Epithelial cell of proximal tubule (primary cell): ENCODE results near the gene DLX3. TPM values are rescaled to one million over a fixed set of nuclear protein-coding genes. Genes with fewer than 3 reads are reported as not detected.
A peak's percentile ranks its signal among the peaks of the same experiment; 100 is the strongest.

Source experiments
- DNase-seq: peaks from one replicate; pipeline ENCODE4 v3.0.0-alpha.2; 2011; ENCODE audit warnings: low read depth
- H3K4me3 ChIP-seq: 2 replicates; pipeline ENCODE4 v1.5.1; 2011; ENCODE audit warnings: low read depth, mild to moderate bottlenecking, low read length
- total RNA-seq: library from RNA; depleted of rRNA; stranded (reverse); fragments of >200 nt; gene quantifications from 2 replicates; pipeline ENCODE4 v1.2.3, GENCODE V29; 2015
- TF ChIP-seq, protein P1 (sequence below): conservative IDR thresholded peaks from 2 replicates; pipeline ENCODE4 v1.5.1; 2012; ENCODE audit warnings: low read depth, mild to moderate bottlenecking, low read length

The DLX3 gene
- total RNA-seq, 1 donor from 2014 or later = not detected

DNA sequence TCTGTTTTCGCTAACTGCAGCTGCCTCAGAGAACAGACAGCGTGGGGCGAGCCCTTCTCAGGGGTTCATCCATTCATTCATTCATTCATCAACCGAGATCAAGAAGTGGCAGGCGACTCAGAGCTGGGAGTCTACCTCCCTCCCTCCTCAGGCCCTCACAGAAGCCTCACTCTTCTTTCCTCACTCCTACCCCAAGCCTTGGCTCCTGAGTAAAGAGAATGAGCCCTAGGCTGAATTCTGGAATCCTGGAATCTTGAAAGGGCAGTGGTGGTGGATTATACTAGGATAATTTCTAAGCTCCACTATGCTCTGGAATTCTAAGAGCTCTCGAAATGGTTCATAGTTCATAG, 2.3 kb upstream of the DLX3 start:
- TF ChIP-seq, protein P1, sequence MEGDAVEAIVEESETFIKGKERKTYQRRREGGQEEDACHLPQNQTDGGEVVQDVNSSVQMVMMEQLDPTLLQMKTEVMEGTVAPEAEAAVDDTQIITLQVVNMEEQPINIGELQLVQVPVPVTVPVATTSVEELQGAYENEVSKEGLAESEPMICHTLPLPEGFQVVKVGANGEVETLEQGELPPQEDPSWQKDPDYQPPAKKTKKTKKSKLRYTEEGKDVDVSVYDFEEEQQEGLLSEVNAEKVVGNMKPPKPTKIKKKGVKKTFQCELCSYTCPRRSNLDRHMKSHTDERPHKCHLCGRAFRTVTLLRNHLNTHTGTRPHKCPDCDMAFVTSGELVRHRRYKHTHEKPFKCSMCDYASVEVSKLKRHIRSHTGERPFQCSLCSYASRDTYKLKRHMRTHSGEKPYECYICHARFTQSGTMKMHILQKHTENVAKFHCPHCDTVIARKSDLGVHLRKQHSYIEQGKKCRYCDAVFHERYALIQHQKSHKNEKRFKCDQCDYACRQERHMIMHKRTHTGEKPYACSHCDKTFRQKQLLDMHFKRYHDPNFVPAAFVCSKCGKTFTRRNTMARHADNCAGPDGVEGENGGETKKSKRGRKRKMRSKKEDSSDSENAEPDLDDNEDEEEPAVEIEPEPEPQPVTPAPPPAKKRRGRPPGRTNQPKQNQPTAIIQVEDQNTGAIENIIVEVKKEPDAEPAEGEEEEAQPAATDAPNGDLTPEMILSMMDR = no peak
- no peak for DNase-seq
- H3K4me3 ChIP-seq = peak overlapping the region; percentile 57

DNA sequence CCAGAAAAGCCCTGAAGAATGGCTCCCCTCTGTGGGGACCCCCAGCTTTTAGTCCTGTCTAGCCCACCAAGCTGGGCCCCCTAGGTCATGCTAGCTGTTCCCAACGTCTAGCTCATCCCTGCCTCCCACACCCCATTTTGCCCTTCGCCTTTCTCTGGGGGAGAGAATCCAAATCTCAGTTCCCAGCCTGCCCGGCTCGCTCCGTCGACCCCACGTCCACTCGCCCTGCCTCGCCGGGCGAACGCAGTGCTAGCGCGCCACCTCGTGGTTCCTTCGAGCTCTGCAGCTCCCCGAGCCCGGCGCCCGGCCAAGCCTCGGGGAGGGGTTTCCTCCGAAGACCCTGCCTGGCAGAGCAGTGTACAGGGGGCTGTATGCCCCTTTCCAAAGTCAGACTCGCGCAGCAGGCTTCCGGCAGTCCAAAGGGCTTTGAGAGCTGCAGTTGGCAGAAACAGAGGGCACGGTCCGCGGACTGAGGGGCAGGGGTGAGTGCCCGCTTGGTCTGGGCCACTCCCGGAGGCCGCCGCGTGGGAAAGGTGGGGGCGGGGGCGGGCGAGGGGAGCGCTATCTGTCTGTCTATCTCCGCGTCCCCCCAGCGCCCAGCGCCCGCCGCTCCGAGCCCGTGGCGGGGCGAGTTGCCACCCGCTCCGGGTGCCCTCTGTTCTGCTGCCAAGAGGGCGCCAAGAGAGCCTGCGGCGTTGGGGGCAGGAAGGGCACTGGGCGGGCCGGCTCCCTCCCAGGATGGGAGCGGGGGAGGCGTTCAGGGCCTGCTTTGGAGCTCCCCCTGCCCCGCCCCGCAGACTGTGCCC, 1.7 kb upstream of the DLX3 start:
- TF ChIP-seq, protein P1 = peak; percentile 92
- H3K4me3 ChIP-seq = peak overlapping the region; percentile 57
- no peak for DNase-seq

DNA sequence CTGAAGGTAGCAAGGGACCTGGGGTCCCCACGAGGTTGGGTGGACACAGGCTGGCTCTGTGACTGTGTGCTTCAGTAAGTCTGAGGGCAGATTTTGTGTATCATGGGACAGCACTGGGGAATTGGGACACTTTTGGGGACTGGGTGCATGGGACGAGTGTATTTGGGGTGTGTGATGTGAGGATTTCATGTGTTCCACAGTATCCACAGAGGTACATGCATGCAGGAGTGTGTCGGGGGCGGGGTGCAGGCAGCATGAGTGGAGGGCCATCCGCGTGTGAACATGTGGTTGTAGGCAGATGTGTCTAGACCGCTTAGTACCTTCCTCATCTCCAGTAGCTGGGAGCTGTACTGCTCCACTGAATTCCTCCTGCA, 1.1 kb upstream of the DLX3 start:
- no peak overlapping the region for H3K4me3 ChIP-seq
- no peak for DNase-seq
- TF ChIP-seq, protein P1 = no peak

DNA sequence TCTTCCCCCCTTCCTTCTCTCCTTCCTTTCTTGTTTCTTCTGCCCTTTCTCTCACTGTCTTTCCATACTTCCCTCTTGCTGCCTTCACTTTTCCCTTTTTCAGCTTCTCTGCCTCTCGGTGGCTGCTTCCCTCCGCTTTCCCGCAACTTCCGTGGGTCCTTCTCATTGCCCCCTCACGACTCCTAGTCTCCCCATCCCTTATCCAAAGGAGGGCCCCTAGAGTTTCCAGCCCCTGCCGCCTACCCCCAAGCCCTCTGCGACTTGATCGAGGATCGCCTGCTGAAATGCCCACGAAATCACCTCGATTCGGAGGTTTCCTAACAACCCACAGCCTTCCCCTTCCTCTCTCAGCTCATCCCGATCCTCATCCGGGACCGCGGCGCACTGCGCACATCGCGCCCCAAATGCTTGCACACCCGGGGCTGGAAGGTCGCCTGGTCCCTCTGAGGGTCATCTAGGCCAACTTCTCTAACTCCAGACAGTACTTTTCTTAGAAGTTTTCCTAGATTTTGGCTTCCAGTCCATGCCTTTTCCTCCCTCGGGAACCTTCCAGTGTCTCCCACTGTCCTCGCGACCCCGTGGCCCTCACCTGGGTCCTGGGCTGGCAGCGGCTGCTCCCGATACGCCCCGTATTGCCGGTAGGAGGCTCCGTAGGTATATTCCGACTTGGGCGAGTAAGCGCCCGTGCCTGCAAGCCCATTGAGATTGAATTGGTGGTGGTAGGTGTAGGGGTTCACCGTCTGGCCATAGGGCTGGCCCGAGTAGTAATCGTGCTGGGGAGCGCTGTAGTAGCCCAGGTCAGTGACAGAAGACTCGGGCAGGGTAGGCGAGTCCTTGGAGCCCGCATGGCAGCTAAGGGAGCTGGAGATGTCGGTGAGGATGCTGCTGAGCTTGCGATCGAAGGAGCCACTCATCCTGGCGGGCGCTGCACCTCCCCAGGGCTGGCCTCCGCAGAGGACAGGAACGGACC, 654 bp downstream of the DLX3 start:
- TF ChIP-seq, protein P1 = no peak
- H3K4me3 ChIP-seq = no peak overlapping the region
- DNase-seq = no peak

DNA sequence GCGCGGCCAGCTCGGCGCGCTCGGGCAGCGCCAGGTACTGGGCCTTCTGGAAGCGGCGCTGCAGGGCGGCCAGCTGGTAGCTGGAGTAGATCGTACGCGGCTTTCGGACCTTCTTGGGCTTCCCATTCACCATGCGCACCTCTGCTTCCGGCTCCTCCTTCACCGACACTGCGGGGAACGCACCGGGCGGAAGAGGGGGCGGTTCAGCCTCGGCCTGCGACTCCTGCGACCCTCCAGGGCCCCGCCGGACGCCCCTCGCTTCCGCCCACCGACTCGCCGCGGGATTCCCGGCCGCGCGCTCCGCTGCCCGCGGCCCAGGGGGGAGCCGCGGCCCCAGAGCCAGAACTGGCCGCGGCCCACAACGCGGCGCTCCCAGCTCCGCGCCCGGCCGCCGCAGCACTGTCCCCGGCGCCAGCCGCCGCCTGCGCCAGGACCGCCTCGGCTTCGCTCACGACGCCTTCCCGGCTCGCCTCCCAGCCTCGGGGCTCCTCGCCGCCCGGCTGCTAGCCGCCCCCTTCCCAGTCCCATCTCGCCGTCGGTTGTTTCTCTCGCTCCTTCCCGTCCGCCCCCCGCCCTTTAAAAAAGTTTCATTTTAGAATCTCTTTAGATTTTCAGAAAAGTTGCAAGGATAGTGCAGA, 1.5 kb downstream of the DLX3 start:
- TF ChIP-seq, protein P1 = no peak
- H3K4me3 ChIP-seq = peak overlapping the region; percentile 41
- no peak for DNase-seq

DNA sequence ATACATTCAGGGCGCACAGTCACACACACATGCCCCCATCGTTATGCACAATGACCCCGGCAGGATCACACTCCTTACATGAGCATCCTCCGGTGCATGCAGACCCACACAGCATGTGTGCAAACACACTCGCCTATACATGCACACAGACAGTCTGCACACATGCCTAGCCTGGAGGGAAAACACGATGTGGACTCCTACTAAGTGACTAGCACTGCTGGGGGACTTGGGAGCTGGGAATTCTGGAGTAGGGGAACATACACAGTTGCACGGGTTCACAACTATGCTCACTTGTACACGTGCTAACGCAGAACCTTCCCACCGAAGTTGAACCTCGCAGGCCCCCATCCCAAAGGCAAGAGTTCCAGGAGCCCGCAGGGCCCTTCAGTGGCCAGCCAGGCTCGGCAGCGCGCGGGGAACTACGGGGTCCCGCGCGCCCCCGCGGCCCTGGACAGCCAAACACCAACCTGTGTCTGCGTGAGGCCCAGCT, 2.0 kb downstream of the DLX3 start:
- TF ChIP-seq, protein P1 = no peak
- DNase-seq = no peak
- peak overlapping the region; percentile 41 for H3K4me3 ChIP-seq
